Bronchial epithelial cell (primary cell): Measurements from ENCODE around the gene NHP2. TPM values are rescaled to one million over a fixed set of nuclear protein-coding genes. Genes with fewer than 3 reads are reported as not detected.

Source experiments
- DNase-seq: peaks from one replicate; pipeline ENCODE4 v3.0.0-alpha.2; 2010; ENCODE audit warnings: low read depth
- FAIRE-seq: peaks from 2 replicates; lab custom pipeline; 2011; peaks lifted over from hg19 to GRCh38; lab: Jason Lieb, UNC
- H3K27me3 ChIP-seq: 2 replicates; pipeline ENCODE4 v1.5.1; 2011; ENCODE audit warnings: low read length; ENCODE audit not compliant: control insufficient read depth, insufficient read depth
- H3K36me3 ChIP-seq: 2 replicates; pipeline ENCODE4 v1.5.1; 2011; ENCODE audit warnings: low read length; ENCODE audit not compliant: control insufficient read depth, insufficient read depth
- H3K4me3 ChIP-seq: 2 replicates; pipeline ENCODE4 v1.5.1; 2011; ENCODE audit warnings: mild to moderate bottlenecking, low read depth, low read length, control low read depth
- CTCF ChIP-seq: IDR thresholded peaks from 2 replicates; pipeline ENCODE4 v1.5.1; 2011; ENCODE audit warnings: mild to moderate bottlenecking, moderate library complexity, low read length, control low read depth, inconsistent platforms; ENCODE audit not compliant: insufficient read depth, severe bottlenecking
- total RNA-seq: library from RNA; depleted of rRNA; stranded (reverse); fragments of >200 nt; gene quantifications from 2 replicates; pipeline ENCODE4 v1.2.1, GENCODE V29; 2014

The NHP2 gene
- total RNA-seq, 1 donor from 2014 or later, result 161 TPM

GRCh38 chr5:178174456-178174855 is 20.8 kb upstream of the NHP2 start:
- Histone ChIP-seq H3K36me3 (no peaks in the 10 kb centered on the region), H3K4me3 (no peak overlapping the region), H3K27me3 (no peaks in the 10 kb centered on the region)
- no peak for TF ChIP-seq CTCF
- no peak for DNase-seq
- no peak for FAIRE-seq

- FAIRE-seq, result no peak
- peaks cover 6% of the 10 kb centered on the region for H3K27me3 ChIP-seq
- H3K36me3 ChIP-seq, result no peaks in the 10 kb centered on the region
- H3K4me3 ChIP-seq, result no peak overlapping the region
- no peak for DNase-seq
- no peak for TF ChIP-seq CTCF
Observed at GRCh38 chr5:178170455-178170854, 16.8 kb upstream of the NHP2 start.

- FAIRE-seq, result no peak
- peaks cover 15% of the 10 kb centered on the region for H3K27me3 ChIP-seq
- DNase-seq, result no peak
Observed at GRCh38 chr5:178165581-178165980, 11.9 kb upstream of the NHP2 start.

GRCh38 chr5:178163772-178164735 is 10.4 kb upstream of the NHP2 start:
- peaks cover 15% of the 10 kb centered on the region for H3K27me3 ChIP-seq
- H3K4me3 ChIP-seq, result no peak overlapping the region
- H3K36me3 ChIP-seq, result no peaks in the 10 kb centered on the region
- DNase-seq (peak; percentile 47), FAIRE-seq (no peak)
- TF ChIP-seq CTCF, result peak; percentile 100

More at GRCh38 chr5:178165581-178165980, 11.9 kb upstream of the NHP2 start:
- TF ChIP-seq CTCF, result no peak
- H3K36me3 ChIP-seq, result no peaks in the 10 kb centered on the region
- H3K4me3 ChIP-seq, result no peak overlapping the region

GRCh38 chr5:178162481-178162880 is 8.8 kb upstream of the NHP2 start:
- peaks cover 15% of the 10 kb centered on the region for H3K27me3 ChIP-seq
- no peak for TF ChIP-seq CTCF
- H3K36me3 ChIP-seq, result no peaks in the 10 kb centered on the region
- H3K4me3 ChIP-seq, result no peak overlapping the region
- FAIRE-seq (no peak), DNase-seq (no peak)

GRCh38 chr5:178160176-178160575 is 6.5 kb upstream of the NHP2 start:
- DNase-seq (no peak), FAIRE-seq (no peak)
- no peaks in the 10 kb centered on the region for H3K36me3 ChIP-seq
- no peak for TF ChIP-seq CTCF
- H3K4me3 ChIP-seq, result no peak overlapping the region
- H3K27me3 ChIP-seq, result peaks cover 10% of the 10 kb centered on the region
